Fibroblast of lung (primary cell): ENCODE data around the gene MBNL1.

Source experiments
- EZH2 ChIP-seq: IDR thresholded peaks from 2 replicates; pipeline ENCODE4 v1.5.1; 2012; ENCODE audit warnings: low read length, control low read depth, mild to moderate bottlenecking; ENCODE audit errors: missing control alignments
- TF ChIP-seq, protein P1 (sequence below), 2 donors: IDR thresholded peaks in 1 of 2; conservative IDR thresholded peaks in 1 of 2; 1 replicate in 1 of 2; 2 replicates in 1 of 2; pipeline ENCODE4 v1.5.1; 2011 to 2012; ENCODE audit warnings: low read length in 2 of 2, control low read depth in 1 of 2, inconsistent platforms in 1 of 2, low read depth in 1 of 2, mild to moderate bottlenecking in 1 of 2

DNA sequence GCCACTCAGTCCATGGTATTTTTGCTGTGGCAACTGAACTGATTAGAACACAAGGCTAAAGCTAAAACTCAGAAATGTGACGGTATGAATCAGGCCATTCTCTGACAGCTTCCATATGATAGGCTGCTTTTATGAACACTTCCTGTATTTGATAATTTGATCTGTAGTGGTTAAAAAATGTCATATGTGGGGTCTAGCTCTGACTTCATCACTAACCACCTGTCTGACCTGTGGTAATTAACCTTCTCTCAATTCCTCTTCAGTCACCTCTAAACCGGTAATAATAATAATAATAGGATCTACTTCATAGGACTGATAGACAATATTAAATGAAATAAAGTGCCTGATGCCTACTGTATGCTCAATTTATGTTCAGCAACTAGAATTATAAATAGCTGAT is 223.2 kb downstream of the MBNL1 start:
- TF ChIP-seq, protein P1, sequence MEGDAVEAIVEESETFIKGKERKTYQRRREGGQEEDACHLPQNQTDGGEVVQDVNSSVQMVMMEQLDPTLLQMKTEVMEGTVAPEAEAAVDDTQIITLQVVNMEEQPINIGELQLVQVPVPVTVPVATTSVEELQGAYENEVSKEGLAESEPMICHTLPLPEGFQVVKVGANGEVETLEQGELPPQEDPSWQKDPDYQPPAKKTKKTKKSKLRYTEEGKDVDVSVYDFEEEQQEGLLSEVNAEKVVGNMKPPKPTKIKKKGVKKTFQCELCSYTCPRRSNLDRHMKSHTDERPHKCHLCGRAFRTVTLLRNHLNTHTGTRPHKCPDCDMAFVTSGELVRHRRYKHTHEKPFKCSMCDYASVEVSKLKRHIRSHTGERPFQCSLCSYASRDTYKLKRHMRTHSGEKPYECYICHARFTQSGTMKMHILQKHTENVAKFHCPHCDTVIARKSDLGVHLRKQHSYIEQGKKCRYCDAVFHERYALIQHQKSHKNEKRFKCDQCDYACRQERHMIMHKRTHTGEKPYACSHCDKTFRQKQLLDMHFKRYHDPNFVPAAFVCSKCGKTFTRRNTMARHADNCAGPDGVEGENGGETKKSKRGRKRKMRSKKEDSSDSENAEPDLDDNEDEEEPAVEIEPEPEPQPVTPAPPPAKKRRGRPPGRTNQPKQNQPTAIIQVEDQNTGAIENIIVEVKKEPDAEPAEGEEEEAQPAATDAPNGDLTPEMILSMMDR (conservative IDR thresholded peaks at IDR 0.05 in 1 of 2, IDR thresholded peaks at IDR 0.05 in 1 of 2; ENCODE audit: low read depth in 1 of 2, low read length in 2 of 2) = no peak
- no peak for TF ChIP-seq EZH2
